Small intestine (tissue), 7 donors: Measurements from ENCODE around the gene FBN1. TPM values are rescaled to one million over a fixed set of nuclear protein-coding genes. Genes with fewer than 3 reads are reported as not detected.

Experiments used
- DNase-seq, 2 donors: peaks; one replicate each; pipeline versions ENCODE4 v3.0.0 to v3.0.0-alpha.2; 2013
- FAIRE-seq: peaks from 2 replicates; lab custom pipeline; 2012; peaks lifted over from hg19 to GRCh38; lab: Jason Lieb, UNC
- H3K27ac ChIP-seq, 3 donors: one replicate each; pipeline ENCODE4 v1.5.1; 2013; ENCODE audit warnings: low read length in 2 of 3, mild to moderate bottlenecking in 2 of 3, control low read depth in 1 of 3, inconsistent platforms in 1 of 3, low read depth in 1 of 3, moderate library complexity in 1 of 3
- H3K27me3 ChIP-seq, 3 donors: one replicate each; pipeline ENCODE4 v1.6.1; 2013; ENCODE audit warnings: low read length in 3 of 3, inconsistent platforms in 1 of 3; ENCODE audit not compliant: control insufficient read depth in 3 of 3, insufficient read depth in 3 of 3
- H3K36me3 ChIP-seq, 3 donors: one replicate each; pipeline ENCODE4 v1.6.1; 2013; ENCODE audit warnings: low read length in 3 of 3, inconsistent platforms in 1 of 3, low read depth in 1 of 3, mild to moderate bottlenecking in 1 of 3, moderate library complexity in 1 of 3; ENCODE audit not compliant: control insufficient read depth in 3 of 3, insufficient read depth in 2 of 3
- H3K4me1 ChIP-seq, 3 donors: one replicate each; pipeline ENCODE4 v1.6.1; 2013; ENCODE audit warnings: low read length in 2 of 3, inconsistent platforms in 1 of 3, low read depth in 1 of 3, mild to moderate bottlenecking in 1 of 3, moderate library complexity in 1 of 3; ENCODE audit not compliant: control insufficient read depth in 3 of 3, insufficient read depth in 2 of 3
- H3K4me3 ChIP-seq, 3 donors: one replicate each; pipeline ENCODE4 v1.5.1; 2013; ENCODE audit warnings: low read length in 3 of 3, control low read depth in 1 of 3, inconsistent platforms in 1 of 3, low read depth in 1 of 3, mild to moderate bottlenecking in 1 of 3, moderate library complexity in 1 of 3
- H3K9me3 ChIP-seq, 2 donors: one replicate each; pipeline ENCODE4 v1.6.1; 2013; ENCODE audit warnings: low read depth in 1 of 2, low read length in 1 of 2; ENCODE audit not compliant: control insufficient read depth in 2 of 2, insufficient read depth in 1 of 2
- WGBS, 3 donors: extraction: QIAGEN DNeasy Blood & Tissue Kit; methylation state at CpG; one replicate each; pipeline ENCODE4 v1.1.7; 2013; 5-methylcytosine and 5-hydroxymethylcytosine counted together
- polyA plus RNA-seq, 4 donors: library from polyadenylated mRNA; stranded (reverse) in 3 of 4; unstranded in 1 of 4; fragments of 200-250 nt in 3 of 4; fragments of 120-200 nt in 1 of 4; gene quantifications; one replicate each; pipeline versions ENCODE4 v1.2.1 to v1.2.3, GENCODE V29; 2013
- donor health status: healthy with polysubstance abuse.
- donor health status: control.
- donor health status: control.
- donor health status: Bipolar disorder and iron deficiency.
- donor health status: healthy.

Gene FBN1
- polyA plus RNA-seq, 4 donors: 1.1 to 33.9 (median 11.3) TPM

DNA sequence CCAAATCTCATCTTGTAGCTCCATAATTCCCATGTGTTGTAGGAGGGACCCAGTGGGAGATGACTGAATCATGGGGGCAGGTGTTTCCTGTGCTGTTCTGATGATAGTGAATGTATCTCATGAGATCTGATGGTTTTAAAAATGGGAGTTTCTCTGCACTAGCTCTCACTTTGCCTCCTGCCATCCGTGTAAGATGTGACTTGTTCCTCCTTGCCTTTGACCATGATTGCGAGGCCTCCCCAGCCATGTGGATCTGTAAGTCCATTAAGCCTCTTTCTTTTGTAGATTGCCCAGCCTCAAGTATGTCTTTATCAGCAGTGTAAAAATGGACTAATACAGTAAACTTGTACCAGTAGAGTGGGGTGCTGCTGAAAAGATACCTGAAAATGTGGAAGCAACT, 269.7 kb downstream of the FBN1 start:
- 89 to 98% (median 96%) methylated on average over 2 of the region's 2 CpGs for WGBS, 3 donors
- FAIRE-seq (no peak), DNase-seq (no peak)
- no peak overlapping the region for H3K4me3 ChIP-seq
- peaks cover 0 to 3% (median 0%) of the 10 kb centered on the region in 3 donors for H3K27me3 ChIP-seq
- H3K9me3 ChIP-seq: no peaks in the 10 kb centered on the region
- no peaks in the 10 kb centered on the region for H3K36me3 ChIP-seq
- no peak overlapping the region for H3K27ac ChIP-seq
- H3K4me1 ChIP-seq: no peaks in the 10 kb centered on the region

DNA sequence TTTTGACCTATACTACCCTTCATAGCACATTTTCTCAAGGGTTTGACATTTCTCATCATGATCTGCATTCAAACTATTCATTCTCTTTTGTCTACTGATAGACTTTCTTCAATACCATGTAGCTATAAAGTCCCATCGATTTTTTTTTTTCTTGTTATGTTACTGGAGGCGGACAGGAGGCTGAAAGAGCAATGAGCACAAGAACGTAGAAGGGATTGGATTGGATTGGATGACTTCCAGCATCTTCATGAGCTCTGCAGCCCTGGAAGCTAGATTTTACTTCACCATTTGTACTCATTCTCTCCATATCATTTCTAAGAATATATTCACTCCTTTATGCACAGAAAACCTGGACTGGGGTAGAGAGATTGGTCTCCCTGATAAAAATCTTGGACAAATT, 271.0 kb downstream of the FBN1 start:
- DNase-seq: no peak
- 67 to 75% (median 72%) methylated on average over 3 of the region's 3 CpGs for WGBS, 3 donors
- peaks cover 0 to 3% (median 0%) of the 10 kb centered on the region in 3 donors for H3K27me3 ChIP-seq
- H3K27ac ChIP-seq: no peak overlapping the region
- H3K4me1 ChIP-seq: no peaks in the 10 kb centered on the region
- H3K36me3 ChIP-seq: no peaks in the 10 kb centered on the region
- H3K4me3 ChIP-seq: no peak overlapping the region
- no peak for FAIRE-seq
- no peaks in the 10 kb centered on the region for H3K9me3 ChIP-seq

DNA sequence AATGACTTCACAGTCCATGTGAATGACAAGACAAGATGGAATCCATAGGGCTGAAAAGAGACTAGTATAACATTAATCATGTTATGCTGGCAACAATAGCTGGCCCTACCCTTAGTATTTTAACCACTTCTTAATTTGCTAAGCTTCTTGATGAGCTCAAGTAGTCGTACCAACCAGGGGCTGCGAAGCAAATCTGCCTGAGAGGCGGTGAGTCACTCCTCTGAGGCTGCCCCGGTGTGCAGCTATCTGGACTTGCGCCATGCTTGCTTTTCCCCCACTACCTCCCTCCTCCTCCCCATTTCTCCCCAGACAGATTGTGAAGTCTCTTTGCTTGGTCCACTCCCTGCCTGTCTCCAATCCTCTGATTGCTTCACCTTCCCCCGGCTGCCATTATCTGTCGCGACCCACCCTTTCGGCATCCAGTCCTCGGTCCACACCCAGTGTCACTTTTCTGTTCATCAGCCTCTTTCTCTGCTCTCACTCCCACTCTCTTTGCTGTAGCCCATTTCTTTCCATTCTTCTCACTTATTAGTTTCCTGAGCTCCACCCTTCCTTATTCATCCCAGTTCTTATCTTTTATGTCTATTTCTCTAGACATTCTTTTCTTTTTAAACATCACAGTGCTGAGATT, 271.6 kb downstream of the FBN1 start:
- Histone ChIP-seq H3K36me3 (no peaks in the 10 kb centered on the region), H3K27ac (no peak overlapping the region), H3K9me3 (no peaks in the 10 kb centered on the region), H3K4me3 (no peak overlapping the region), H3K27me3 (peaks cover 0 to 3% (median 0%) of the 10 kb centered on the region in 3 donors), H3K4me1 (no peaks in the 10 kb centered on the region)
- DNase-seq: no peak
- no peak for FAIRE-seq
- 79 to 85% (median 84%) methylated on average over 10 of the region's 10 CpGs for WGBS, 3 donors

DNA sequence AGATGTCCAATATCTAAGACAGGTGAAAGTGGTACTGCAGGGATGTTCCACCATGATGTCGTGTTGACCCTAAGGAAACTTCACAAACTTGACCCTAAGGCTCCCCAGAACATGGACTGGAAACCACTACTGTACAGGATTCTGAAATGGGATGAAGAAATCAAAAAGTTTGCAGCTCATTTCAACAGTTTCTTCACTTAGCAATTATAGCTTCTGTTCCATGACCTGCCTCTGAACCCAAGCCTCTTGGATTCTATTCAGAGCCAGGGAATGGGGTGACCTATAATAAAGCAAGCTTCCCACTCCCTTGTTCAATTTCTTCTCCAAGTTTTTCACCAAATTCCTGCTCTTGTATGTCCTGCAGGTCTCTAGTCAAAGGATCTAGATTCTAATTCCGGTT, 273.5 kb downstream of the FBN1 start:
- H3K36me3 ChIP-seq: no peaks in the 10 kb centered on the region
- H3K27me3 ChIP-seq: peaks cover 0 to 3% (median 0%) of the 10 kb centered on the region in 3 donors
- DNase-seq (no peak), FAIRE-seq (no peak)
- no peak overlapping the region for H3K27ac ChIP-seq
- no peak overlapping the region for H3K4me3 ChIP-seq
- no peaks in the 10 kb centered on the region for H3K9me3 ChIP-seq
- WGBS, 3 donors: 53 to 72% (median 55%) methylated on average over 2 of the region's 2 CpGs
- H3K4me1 ChIP-seq: no peaks in the 10 kb centered on the region

DNA sequence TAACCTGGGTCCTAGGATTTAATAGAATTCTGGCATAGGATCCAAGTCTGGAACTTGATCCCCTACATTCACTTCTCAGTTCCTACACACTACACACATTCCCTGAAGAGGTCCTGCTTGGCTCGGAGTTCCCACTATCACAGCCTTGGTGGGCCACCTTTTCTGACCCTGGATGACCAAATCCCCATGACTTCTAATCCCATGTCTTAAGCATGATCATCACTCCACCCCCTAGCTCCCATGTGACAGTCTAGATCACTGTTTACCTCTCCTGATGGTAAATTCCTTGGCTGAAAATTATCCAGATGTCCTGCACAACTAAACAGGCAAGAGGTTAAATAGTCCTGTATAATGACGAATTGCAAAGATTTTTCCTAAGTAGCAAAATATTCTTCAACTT, 274.0 kb downstream of the FBN1 start:
- Histone ChIP-seq H3K4me1 (no peaks in the 10 kb centered on the region), H3K4me3 (no peak overlapping the region), H3K27me3 (peaks cover 0 to 3% (median 0%) of the 10 kb centered on the region in 3 donors), H3K9me3 (no peaks in the 10 kb centered on the region), H3K36me3 (no peaks in the 10 kb centered on the region), H3K27ac (no peak overlapping the region)
- WGBS, 3 donors: 47 to 78% (median 56%) methylated on average over 2 of the region's 2 CpGs
- DNase-seq (no peak), FAIRE-seq (no peak)

DNA sequence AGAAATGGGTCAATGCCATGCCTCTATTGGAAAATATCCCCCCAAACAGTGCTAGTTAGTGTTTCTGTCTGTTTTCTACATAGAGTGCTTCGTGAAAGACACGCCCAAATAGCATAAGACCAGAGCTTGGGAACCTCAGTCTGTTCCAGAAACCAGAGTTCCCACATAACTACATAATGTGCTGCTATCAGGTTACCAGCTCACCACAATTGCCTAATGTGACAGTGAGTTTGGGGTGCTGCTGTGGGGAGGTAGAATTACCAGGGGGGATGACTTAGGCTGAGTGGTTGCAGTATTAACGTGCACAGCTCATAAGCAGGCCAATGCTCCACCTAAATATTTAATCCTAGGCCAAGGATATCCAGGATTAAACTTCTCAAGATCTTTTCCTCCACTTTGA, 275.0 kb downstream of the FBN1 start:
- H3K36me3 ChIP-seq: no peaks in the 10 kb centered on the region
- WGBS, 3 donors: 74 to 78% (median 77%) methylated on average over 3 of the region's 3 CpGs
- H3K27me3 ChIP-seq: peaks cover 0 to 3% (median 0%) of the 10 kb centered on the region in 3 donors
- no peaks in the 10 kb centered on the region for H3K9me3 ChIP-seq
- DNase-seq (no peak), FAIRE-seq (no peak)
- H3K27ac ChIP-seq: no peak overlapping the region
- no peaks in the 10 kb centered on the region for H3K4me1 ChIP-seq
- H3K4me3 ChIP-seq: no peak overlapping the region

DNA sequence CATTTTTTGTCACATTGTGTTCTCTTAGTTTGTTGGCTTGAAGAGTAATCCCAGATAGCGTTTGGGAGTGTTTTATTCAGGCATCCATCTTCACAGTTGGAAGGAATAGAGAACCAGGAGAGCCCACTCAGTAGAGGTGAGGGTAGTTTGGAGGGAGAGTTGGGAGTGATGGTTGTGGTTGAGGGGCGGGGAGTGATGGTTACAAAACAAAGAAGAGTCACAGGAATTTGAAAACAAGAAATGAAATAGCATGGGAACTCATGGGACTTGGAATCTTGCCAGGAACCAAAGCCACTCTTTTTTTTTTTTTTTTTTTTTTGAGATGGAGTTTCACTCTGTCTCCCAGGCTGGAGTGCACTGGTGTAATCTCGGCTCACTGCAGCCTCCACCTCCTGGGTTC, 278.0 kb downstream of the FBN1 start:
- Histone ChIP-seq H3K36me3 (no peaks in the 10 kb centered on the region), H3K4me1 (no peaks in the 10 kb centered on the region), H3K27me3 (no peaks in the 10 kb centered on the region), H3K27ac (no peak overlapping the region), H3K9me3 (no peaks in the 10 kb centered on the region), H3K4me3 (no peak overlapping the region)
- FAIRE-seq (no peak), DNase-seq (no peak)
- WGBS, 3 donors: 65 to 84% (median 80%) methylated on average over 3 of the region's 3 CpGs

DNA sequence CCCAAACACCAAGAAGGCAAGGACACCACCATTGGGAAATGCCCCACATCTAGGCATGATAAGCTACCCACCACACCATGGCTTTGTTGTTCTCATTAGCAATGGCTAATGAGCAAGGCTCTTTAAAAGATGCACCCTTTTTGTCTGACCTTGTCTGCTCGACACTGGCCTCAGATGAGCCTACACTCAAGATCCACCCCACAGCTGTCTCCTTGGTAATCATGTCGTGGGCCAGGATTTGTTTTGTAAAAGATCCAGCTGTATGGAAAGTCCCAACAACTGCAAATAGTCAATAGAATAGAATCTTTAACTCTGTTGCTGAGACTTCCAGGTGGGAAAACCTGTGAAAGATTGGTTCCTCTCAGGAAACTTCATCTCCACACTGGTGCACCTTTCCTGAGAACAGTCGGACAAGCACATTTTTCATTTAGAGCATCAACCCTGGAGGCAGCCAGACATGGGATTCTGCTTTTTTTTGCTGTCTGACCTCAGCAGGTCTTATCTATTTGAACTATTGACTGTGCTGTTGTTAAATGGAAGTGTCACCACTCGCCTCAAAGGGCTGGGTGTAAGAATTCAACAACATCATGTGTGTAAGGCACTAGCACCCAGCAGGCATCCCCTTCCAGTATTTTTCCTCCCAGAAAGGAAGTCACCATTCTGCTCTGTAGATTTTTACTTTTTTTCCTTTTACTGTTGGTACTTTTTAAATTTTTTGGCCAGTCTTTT, 278.8 kb downstream of the FBN1 start:
- FAIRE-seq (no peak), DNase-seq (no peak)
- no peaks in the 10 kb centered on the region for H3K27me3 ChIP-seq
- no peak overlapping the region for H3K27ac ChIP-seq
- H3K4me1 ChIP-seq: no peaks in the 10 kb centered on the region
- no peak overlapping the region for H3K4me3 ChIP-seq
- H3K36me3 ChIP-seq: no peaks in the 10 kb centered on the region
- no peaks in the 10 kb centered on the region for H3K9me3 ChIP-seq
- WGBS, 3 donors: 53 to 58% (median 56%) methylated on average over 4 of the region's 4 CpGs
